ENCODE results near the gene SLC39A11.

GRCh38 chr17:73058022-73058421 lies 34.5 kb downstream of the SLC39A11 start:
- no peak for TF ChIP-seq CTCF (IDR thresholded peaks at IDR 0.05)
- TF ChIP-seq EZH2 (IDR thresholded peaks at IDR 0.05), result no peak
